Thyroid gland (tissue), 4 donors: Measurements from ENCODE around the gene CEACAM3. TPM values are rescaled to one million over a fixed set of nuclear protein-coding genes. Genes with fewer than 3 reads are reported as not detected.

Experiments used
- DNase-seq, 2 donors: peaks; one replicate each; pipeline ENCODE4 v3.0.0-alpha.2; 2019
- H3K27ac ChIP-seq, 3 donors: fragments of 200-600 bp; sonication (generic); 1 replicate in 2 of 3; 2 replicates in 1 of 3; pipeline ENCODE4 v1.5.1; 2016 to 2019; ENCODE audit warnings: mild to moderate bottlenecking in 1 of 3, moderate library complexity in 1 of 3
- H3K27me3 ChIP-seq: fragments of 200-600 bp; sonication (generic); one replicate; pipeline ENCODE4 v1.5.1; 2019
- H3K36me3 ChIP-seq, 2 donors: fragments of 200-600 bp; sonication (generic); one replicate each; pipeline ENCODE4 v1.5.1; 2016 to 2019
- H3K4me1 ChIP-seq, 2 donors: fragments of 200-600 bp; sonication (generic); one replicate each; pipeline ENCODE4 v1.5.1; 2017 to 2019
- H3K4me3 ChIP-seq, 3 donors: fragments of 200-600 bp; sonication (generic); replicated peaks in 1 of 3; 1 replicate in 2 of 3; 2 replicates in 1 of 3; pipeline ENCODE4 v1.5.1; 2016; ENCODE audit warnings: mild to moderate bottlenecking in 1 of 3
- H3K9me3 ChIP-seq: fragments of 200-600 bp; sonication (generic); one replicate; pipeline ENCODE4 v1.5.1; 2017
- CTCF ChIP-seq, 6 experiments: fragments of 200-600 bp in 3 of 6; fragments of 450-650 bp in 3 of 6; sonication (generic) in 3 of 6; IDR thresholded peaks; one replicate each; pipeline ENCODE4 v1.5.1; 2016 to 2019; ENCODE audit warnings: antibody characterized with exemption in 6 of 6, mild to moderate bottlenecking in 2 of 6, inconsistent platforms in 1 of 6, moderate library complexity in 1 of 6
- POLR2A ChIP-seq, 2 donors: fragments of 450-650 bp; IDR thresholded peaks; one replicate each; pipeline ENCODE4 v1.6.1; 2017; ENCODE audit warnings: antibody characterized with exemption in 2 of 2, mild to moderate bottlenecking in 2 of 2, moderate library complexity in 1 of 2
- WGBS, 2 donors: methylation state at CpG; one replicate each; pipeline ENCODE4 v1.1.5; 2017; 5-methylcytosine and 5-hydroxymethylcytosine counted together
- intact Hi-C: fragments of 100-400 bp; cut with DNase I; formaldehyde crosslinking; loops from one replicate; pipeline ENCODE4 v1.15.1; 2023
- total RNA-seq, 4 donors: library from RNA; depleted of rRNA; stranded (reverse); fragments of >200 nt; gene quantifications; one replicate each; pipeline ENCODE4 v1.2.3, GENCODE V29; 2016

The CEACAM3 gene
- total RNA-seq, 4 donors from 2014 or later: not detected

- H3K4me1 ChIP-seq: no peaks in the 10 kb centered on the region
- H3K27ac ChIP-seq: no peak overlapping the region
- intact Hi-C loops: no loop called here
- H3K9me3 ChIP-seq: no peaks in the 10 kb centered on the region
- no peak overlapping the region for H3K4me3 ChIP-seq
- H3K36me3 ChIP-seq: no peaks in the 10 kb centered on the region
- TF ChIP-seq CTCF (IDR thresholded peaks at IDR 0.05): no peak
- no peak for TF ChIP-seq POLR2A (IDR thresholded peaks at IDR 0.05)
- WGBS, 2 donors: 85 to 89% methylated on average over 6 of the region's 6 CpGs
- no peak for DNase-seq
- H3K27me3 ChIP-seq: no peaks in the 10 kb centered on the region
Observed at GRCh38 chr19:41848666-41849065, 52.3 kb downstream of the CEACAM3 start.

- H3K36me3 ChIP-seq: no peaks in the 10 kb centered on the region
- H3K9me3 ChIP-seq: no peaks in the 10 kb centered on the region
- 77 to 83% methylated on average over 2 of the region's 2 CpGs for WGBS, 2 donors
Observed at GRCh38 chr19:41849067-41849466, 52.7 kb downstream of the CEACAM3 start.

GRCh38 chr19:41850381-41850780 lies 54.0 kb downstream of the CEACAM3 start:
- no peaks in the 10 kb centered on the region for H3K27me3 ChIP-seq
- no peaks in the 10 kb centered on the region for H3K36me3 ChIP-seq
- intact Hi-C loops: no loop called here
- DNase-seq: no peak
- 63 to 79% methylated on average over 5 of the region's 5 CpGs for WGBS, 2 donors
- TF ChIP-seq POLR2A (IDR thresholded peaks at IDR 0.05) (no peak), CTCF (IDR thresholded peaks at IDR 0.05) (no peak)
- H3K9me3 ChIP-seq: no peaks in the 10 kb centered on the region
- H3K4me1 ChIP-seq: no peaks in the 10 kb centered on the region
- H3K27ac ChIP-seq: no peak overlapping the region
- no peak overlapping the region for H3K4me3 ChIP-seq

More at GRCh38 chr19:41849067-41849466, 52.7 kb downstream of the CEACAM3 start:
- Histone ChIP-seq H3K27ac (no peak overlapping the region), H3K4me3 (no peak overlapping the region), H3K27me3 (no peaks in the 10 kb centered on the region), H3K4me1 (no peaks in the 10 kb centered on the region)
- intact Hi-C loops: no loop called here
- TF ChIP-seq POLR2A (IDR thresholded peaks at IDR 0.05) (no peak), CTCF (IDR thresholded peaks at IDR 0.05) (no peak)
- DNase-seq: no peak

- intact Hi-C loops: no loop called here
- DNase-seq: no peak
- Histone ChIP-seq H3K27me3 (no peaks in the 10 kb centered on the region), H3K27ac (no peak overlapping the region), H3K9me3 (no peaks in the 10 kb centered on the region), H3K36me3 (no peaks in the 10 kb centered on the region), H3K4me1 (no peaks in the 10 kb centered on the region), H3K4me3 (no peak overlapping the region)
- TF ChIP-seq CTCF (IDR thresholded peaks at IDR 0.05): no peak
- no peak for TF ChIP-seq POLR2A (IDR thresholded peaks at IDR 0.05)
- WGBS, 2 donors: 27 to 31% methylated on average over 4 of the region's 4 CpGs
Observed at GRCh38 chr19:41851456-41851855, 55.1 kb downstream of the CEACAM3 start.

- Histone ChIP-seq H3K36me3 (no peaks in the 10 kb centered on the region), H3K9me3 (no peaks in the 10 kb centered on the region), H3K27me3 (no peaks in the 10 kb centered on the region), H3K27ac (no peak overlapping the region), H3K4me3 (no peak overlapping the region), H3K4me1 (no peaks in the 10 kb centered on the region)
- no peak for DNase-seq
- TF ChIP-seq CTCF (IDR thresholded peaks at IDR 0.05): no peak
- no peak for TF ChIP-seq POLR2A (IDR thresholded peaks at IDR 0.05)
- 48 to 65% methylated on average over 2 of the region's 2 CpGs for WGBS, 2 donors
- intact Hi-C loops: no loop called here
Observed at GRCh38 chr19:41853344-41853743, 57.0 kb downstream of the CEACAM3 start.
